Astrocyte (in vitro differentiated cells and primary cell): ENCODE measurements around the gene PRIM2. TPM values are rescaled to one million over a fixed set of nuclear protein-coding genes. Genes with fewer than 3 reads are reported as not detected.

Experiments
- DNase-seq: peaks from one replicate; pipeline ENCODE4 v3.0.0-alpha.2; 2010; ENCODE audit warnings: low read depth
- FAIRE-seq: peaks from 2 replicates; lab custom pipeline; 2011; peaks lifted over from hg19 to GRCh38; lab: Jason Lieb, UNC
- H2AFZ ChIP-seq: 2 replicates; pipeline ENCODE4 v1.6.0; 2012; ENCODE audit warnings: low read depth, low read length, inconsistent platforms
- H3K27ac ChIP-seq: 2 replicates; pipeline ENCODE4 v1.5.1; 2011; ENCODE audit warnings: low read depth, low read length, inconsistent platforms
- H3K27me3 ChIP-seq: 2 replicates; pipeline ENCODE4 v1.6.0; 2011; ENCODE audit warnings: low read length, inconsistent platforms; ENCODE audit not compliant: insufficient read depth
- H3K36me3 ChIP-seq: 2 replicates; pipeline ENCODE4 v1.5.1; 2011; ENCODE audit warnings: low read length, inconsistent platforms; ENCODE audit not compliant: insufficient read depth
- H3K4me1 ChIP-seq: 2 replicates; pipeline ENCODE4 v1.5.1; 2011; ENCODE audit warnings: low read length, inconsistent platforms; ENCODE audit not compliant: insufficient read depth
- H3K4me2 ChIP-seq: 2 replicates; pipeline ENCODE4 v1.6.0; 2012; ENCODE audit warnings: low read length, inconsistent platforms
- H3K4me3 ChIP-seq: 2 replicates; pipeline ENCODE4 v1.5.1; 2011; ENCODE audit warnings: low read depth, mild to moderate bottlenecking, low read length, inconsistent platforms; ENCODE audit not compliant: insufficient read depth
- H3K79me2 ChIP-seq: 2 replicates; pipeline ENCODE4 v1.6.0; 2012; ENCODE audit warnings: mild to moderate bottlenecking, low read length, inconsistent platforms; ENCODE audit not compliant: insufficient read depth
- H3K9ac ChIP-seq: 2 replicates; pipeline ENCODE4 v1.6.0; 2012; ENCODE audit warnings: mild to moderate bottlenecking, low read length, inconsistent platforms
- H3K9me3 ChIP-seq: 2 replicates; pipeline ENCODE4 v1.5.1; 2012; ENCODE audit warnings: low read depth, mild to moderate bottlenecking, low read length, inconsistent platforms; ENCODE audit not compliant: insufficient read depth
- H4K20me1 ChIP-seq: 2 replicates; pipeline ENCODE4 v1.6.0; 2012; ENCODE audit warnings: low read length, inconsistent platforms; ENCODE audit not compliant: insufficient read depth
- H3K27ac Mint-ChIP-seq: one replicate; pipeline ENCODE4 v1.8.0; 2021; ENCODE audit warnings: mild to moderate bottlenecking, mixed read lengths; ENCODE audit not compliant: unreplicated experiment
- H3K27me3 Mint-ChIP-seq: one replicate; pipeline ENCODE4 v1.8.0; 2021; ENCODE audit warnings: low read depth, mixed read lengths; ENCODE audit not compliant: unreplicated experiment
- H3K36me3 Mint-ChIP-seq: one replicate; pipeline ENCODE4 v1.8.0; 2021; ENCODE audit warnings: low read depth, mixed read lengths; ENCODE audit not compliant: unreplicated experiment
- H3K4me1 Mint-ChIP-seq: one replicate; pipeline ENCODE4 v1.8.0; 2021; ENCODE audit warnings: low read depth, mixed read lengths; ENCODE audit not compliant: unreplicated experiment
- H3K4me3 Mint-ChIP-seq: one replicate; pipeline ENCODE4 v1.8.0; 2021; ENCODE audit warnings: mild to moderate bottlenecking, moderate library complexity, mixed read lengths; ENCODE audit not compliant: unreplicated experiment
- H3K9me3 Mint-ChIP-seq: one replicate; pipeline ENCODE4 v1.8.0; 2021; ENCODE audit warnings: mild to moderate bottlenecking, mixed read lengths; ENCODE audit not compliant: unreplicated experiment
- CTCF ChIP-seq: IDR thresholded peaks from 2 replicates; pipeline ENCODE4 v1.5.1; 2011; ENCODE audit warnings: low read depth, mild to moderate bottlenecking, inconsistent platforms, low read length, moderate library complexity; ENCODE audit not compliant: insufficient read depth
- EZH2 ChIP-seq: IDR thresholded peaks from 2 replicates; pipeline ENCODE4 v1.6.1; 2012; ENCODE audit warnings: mild to moderate bottlenecking, low read length, inconsistent platforms; ENCODE audit not compliant: insufficient read depth
- total RNA-seq: library from RNA; stranded (reverse); gene quantifications from 2 replicates; pipeline ENCODE4 v1.2.1, GENCODE V29; 2021

The PRIM2 gene
- total RNA-seq, 1 donor from 2014 or later, result 11.9 TPM

- TF ChIP-seq CTCF, result no peak
- TF ChIP-seq EZH2, result no peak
- H3K9me3 Mint-ChIP-seq, result no peaks in the 10 kb centered on the region
- H3K9me3 ChIP-seq, result no peaks in the 10 kb centered on the region
- peaks cover 32% of the 10 kb centered on the region for H3K4me1 ChIP-seq
- no peaks in the 10 kb centered on the region for H4K20me1 ChIP-seq
- H3K27ac ChIP-seq, result no peak overlapping the region
- H3K9ac ChIP-seq, result no peak overlapping the region
- no peak overlapping the region for H3K4me2 ChIP-seq
- H3K79me2 ChIP-seq, result peaks cover 32% of the 10 kb centered on the region
- peaks cover 11% of the 10 kb centered on the region for H3K36me3 ChIP-seq
- no peak overlapping the region for H3K27ac Mint-ChIP-seq
- no peaks in the 10 kb centered on the region for H3K27me3 Mint-ChIP-seq
- no peaks in the 10 kb centered on the region for H3K36me3 Mint-ChIP-seq
- no peaks in the 10 kb centered on the region for H3K27me3 ChIP-seq
- no peak overlapping the region for H2AFZ ChIP-seq
- H3K4me1 Mint-ChIP-seq, result peaks cover 27% of the 10 kb centered on the region
- FAIRE-seq, result no peak
- no peak for DNase-seq
- H3K4me3 Mint-ChIP-seq, result peak overlapping the region; percentile 3
- no peak overlapping the region for H3K4me3 ChIP-seq
Measured at GRCh38 chr6:57315851-57316250, 1.6 kb upstream of the PRIM2 start.

- H3K9me3 Mint-ChIP-seq, result no peaks in the 10 kb centered on the region
- H3K9ac ChIP-seq, result peak overlapping the region; percentile 90
- peak; percentile 62 for FAIRE-seq
- peak overlapping the region; percentile 91 for H3K4me3 ChIP-seq
- H3K27ac ChIP-seq, result peak overlapping the region; percentile 68
- no peaks in the 10 kb centered on the region for H3K36me3 Mint-ChIP-seq
- no peaks in the 10 kb centered on the region for H3K27me3 Mint-ChIP-seq
- H3K4me3 Mint-ChIP-seq, result peak overlapping the region; percentile 97
- peaks cover 36% of the 10 kb centered on the region for H3K79me2 ChIP-seq
- TF ChIP-seq EZH2 (no peak), CTCF (peak; percentile 95)
- no peaks in the 10 kb centered on the region for H3K9me3 ChIP-seq
- peak overlapping the region; percentile 96 for H3K4me2 ChIP-seq
- peak; percentile 80 for DNase-seq
- peak overlapping the region; percentile 83 for H2AFZ ChIP-seq
- peak overlapping the region; percentile 70 for H3K27ac Mint-ChIP-seq
- H3K4me1 Mint-ChIP-seq, result peaks cover 27% of the 10 kb centered on the region
- H3K36me3 ChIP-seq, result peaks cover 19% of the 10 kb centered on the region
- no peaks in the 10 kb centered on the region for H3K27me3 ChIP-seq
- H4K20me1 ChIP-seq, result no peaks in the 10 kb centered on the region
- H3K4me1 ChIP-seq, result peaks cover 32% of the 10 kb centered on the region
Measured at GRCh38 chr6:57316581-57317059, 810 bp upstream of the PRIM2 start.

GRCh38 chr6:57324538-57324937, 7.1 kb downstream of the PRIM2 start:
- H3K27ac Mint-ChIP-seq, result no peak overlapping the region
- no peak overlapping the region for H3K4me3 Mint-ChIP-seq
- H3K4me1 ChIP-seq, result peaks cover under 1% of the 10 kb centered on the region
- H3K27me3 ChIP-seq, result no peaks in the 10 kb centered on the region
- no peaks in the 10 kb centered on the region for H3K4me1 Mint-ChIP-seq
- TF ChIP-seq EZH2 (no peak), CTCF (peak; percentile 35)
- H3K4me3 ChIP-seq, result no peak overlapping the region
- no peak overlapping the region for H3K9ac ChIP-seq
- peaks cover 23% of the 10 kb centered on the region for H3K36me3 Mint-ChIP-seq
- no peak overlapping the region for H3K27ac ChIP-seq
- H3K9me3 ChIP-seq, result peaks cover 2% of the 10 kb centered on the region
- H3K79me2 ChIP-seq, result peaks cover 18% of the 10 kb centered on the region
- DNase-seq (no peak), FAIRE-seq (no peak)
- H3K9me3 Mint-ChIP-seq, result peaks cover under 1% of the 10 kb centered on the region
- no peak overlapping the region for H2AFZ ChIP-seq
- no peaks in the 10 kb centered on the region for H3K27me3 Mint-ChIP-seq
- H4K20me1 ChIP-seq, result no peaks in the 10 kb centered on the region
- peaks cover 43% of the 10 kb centered on the region for H3K36me3 ChIP-seq
- H3K4me2 ChIP-seq, result no peak overlapping the region
